OCI-LY7 (cell line): ENCODE results near the gene INTU. TPM values are rescaled to one million over a fixed set of nuclear protein-coding genes. Genes with fewer than 3 reads are reported as not detected.

Experiments
- BruUV-seq: library from RNA; stranded (reverse); fragments of 400-500 nt; replicated peaks from 2 replicates; lab custom pipeline; 2021; lab: Mats Ljungman, UMichigan
- CTCF ChIA-PET: fragments of 300-600 bp; sonication (Branson Sonifier 250); formaldehyde crosslinking; loops from one replicate; lab custom pipeline; 2022; ENCODE audit warnings: antibody characterized with exemption; ENCODE audit not compliant: unreplicated experiment; lab: Charles Lee
- POLR2A ChIA-PET: fragments of 300-600 bp; sonication (Branson Sonifier 250); formaldehyde crosslinking; loops from one replicate; lab custom pipeline; 2022; ENCODE audit warnings: antibody characterized with exemption; lab: Charles Lee
- DNase-seq: peaks from one replicate; pipeline ENCODE4 v3.0.0-alpha.2; 2015; ENCODE audit warnings: low spot score
- H2AFZ ChIP-seq: fragments of 200-600 bp; sonication (generic), shearing (Covaris generic); 2 replicates; pipeline ENCODE4 v1.6.1; 2014; ENCODE audit warnings: mild to moderate bottlenecking, antibody characterized with exemption, low read length, moderate library complexity
- H3K27ac ChIP-seq: fragments of 200-600 bp; sonication (generic); 2 replicates; pipeline ENCODE4 v1.5.1; 2014; ENCODE audit warnings: mixed run types, low read depth, mild to moderate bottlenecking, moderate library complexity, low read length, inconsistent platforms; ENCODE audit not compliant: poor library complexity, severe bottlenecking
- H3K36me3 ChIP-seq: fragments of 200-600 bp; sonication (generic); 2 replicates; pipeline ENCODE4 v1.6.1; 2014; ENCODE audit warnings: mild to moderate bottlenecking, antibody characterized with exemption, low read length, moderate library complexity, mixed read lengths; ENCODE audit not compliant: insufficient read depth
- H3K4me1 ChIP-seq: fragments of 200-600 bp; sonication (generic); 2 replicates; pipeline ENCODE4 v1.5.1; 2014; ENCODE audit warnings: mild to moderate bottlenecking, low read length; ENCODE audit not compliant: insufficient read depth, poor library complexity, severe bottlenecking
- H3K4me2 ChIP-seq: fragments of 200-600 bp; sonication (generic); 2 replicates; pipeline ENCODE4 v1.6.1; 2014; ENCODE audit warnings: mild to moderate bottlenecking, low read length
- H3K4me3 ChIP-seq: fragments of 200-600 bp; sonication (generic); 2 replicates; pipeline ENCODE4 v1.5.1; 2014; ENCODE audit warnings: mild to moderate bottlenecking, low read depth, low read length; ENCODE audit not compliant: poor library complexity, severe bottlenecking
- H3K79me2 ChIP-seq: fragments of 200-600 bp; sonication (generic); 2 replicates; pipeline ENCODE4 v1.6.1; 2016; ENCODE audit warnings: low read depth, mild to moderate bottlenecking, low read length, moderate library complexity, mixed read lengths; ENCODE audit not compliant: insufficient read depth
- H3K9me2 ChIP-seq: fragments of 200-600 bp; sonication (generic); 2 replicates; pipeline ENCODE4 v1.6.1; 2016; ENCODE audit warnings: mild to moderate bottlenecking, low read length, mixed read lengths; ENCODE audit not compliant: insufficient read depth
- H3K9me3 ChIP-seq: fragments of 200-600 bp; sonication (generic); 2 replicates; pipeline ENCODE4 v1.6.1; 2014; ENCODE audit warnings: mild to moderate bottlenecking, mixed run types, low read length, mixed read lengths
- H4K20me1 ChIP-seq: fragments of 200-600 bp; sonication (generic); 2 replicates; pipeline ENCODE4 v1.6.1; 2014; ENCODE audit warnings: mild to moderate bottlenecking, antibody characterized with exemption, low read length, moderate library complexity, mixed read lengths; ENCODE audit not compliant: insufficient read depth
- EZH2phosphoT487 ChIP-seq: fragments of 200-600 bp; sonication (generic); IDR thresholded peaks from 2 replicates; pipeline ENCODE4 v1.6.1; 2018; ENCODE audit warnings: low read depth, borderline replicate concordance, mild to moderate bottlenecking, mixed run types, antibody characterized with exemption, low read length, moderate library complexity, mixed read lengths
- intact Hi-C: fragments of 100-400 bp; cut with micrococcal nuclease; formaldehyde crosslinking; loops from one replicate; pipeline ENCODE4 v1.10.0; 2022; ENCODE audit not compliant: unreplicated experiment
- total RNA-seq, 2 experiments: library from RNA; depleted of rRNA in 1 of 2; stranded (reverse); fragments of >200 nt in 1 of 2; shearing (Covaris generic) in 1 of 2; gene quantifications; 2 replicates each; pipeline ENCODE4 v1.2.3, GENCODE V29; 2014 to 2022
- TF ChIP-seq, protein P1 (sequence below): fragments of 200-600 bp; sonication (generic); conservative IDR thresholded peaks from 2 replicates; pipeline ENCODE4 v1.5.1; 2014; ENCODE audit warnings: mild to moderate bottlenecking, antibody characterized with exemption, low read length, moderate library complexity, mixed read lengths

Gene INTU
- total RNA-seq, 2 experiments from 2014 or later: not detected

DNA sequence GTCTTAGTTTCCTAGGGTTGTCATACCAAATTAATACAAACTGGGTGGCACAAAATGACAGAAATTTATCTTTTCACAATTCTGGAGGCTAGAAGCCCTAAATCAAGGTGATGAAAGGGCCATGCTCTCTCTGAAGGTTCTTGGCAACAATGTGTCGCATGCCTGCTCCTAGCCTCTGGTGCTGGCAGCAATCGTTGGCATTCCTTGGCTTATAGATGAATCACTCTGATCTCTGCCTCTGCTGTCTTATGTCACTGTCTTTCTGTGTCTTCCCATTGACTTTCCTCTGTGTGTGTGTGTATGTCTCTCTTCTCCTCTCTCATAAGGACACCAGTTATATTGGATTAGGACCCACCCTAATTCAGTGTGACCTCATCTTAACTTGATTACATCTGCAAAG is 15.9 kb upstream of the INTU start:
- no peaks in the 10 kb centered on the region for H3K9me2 ChIP-seq
- CTCF ChIA-PET: no interaction called here
- no peaks in the 10 kb centered on the region for H3K4me1 ChIP-seq
- H3K79me2 ChIP-seq: no peaks in the 10 kb centered on the region
- POLR2A ChIA-PET: no interaction called here
- DNase-seq: no peak
- H3K4me2 ChIP-seq: no peak overlapping the region
- no peak for TF ChIP-seq EZH2phosphoT487
- TF ChIP-seq, protein P1, sequence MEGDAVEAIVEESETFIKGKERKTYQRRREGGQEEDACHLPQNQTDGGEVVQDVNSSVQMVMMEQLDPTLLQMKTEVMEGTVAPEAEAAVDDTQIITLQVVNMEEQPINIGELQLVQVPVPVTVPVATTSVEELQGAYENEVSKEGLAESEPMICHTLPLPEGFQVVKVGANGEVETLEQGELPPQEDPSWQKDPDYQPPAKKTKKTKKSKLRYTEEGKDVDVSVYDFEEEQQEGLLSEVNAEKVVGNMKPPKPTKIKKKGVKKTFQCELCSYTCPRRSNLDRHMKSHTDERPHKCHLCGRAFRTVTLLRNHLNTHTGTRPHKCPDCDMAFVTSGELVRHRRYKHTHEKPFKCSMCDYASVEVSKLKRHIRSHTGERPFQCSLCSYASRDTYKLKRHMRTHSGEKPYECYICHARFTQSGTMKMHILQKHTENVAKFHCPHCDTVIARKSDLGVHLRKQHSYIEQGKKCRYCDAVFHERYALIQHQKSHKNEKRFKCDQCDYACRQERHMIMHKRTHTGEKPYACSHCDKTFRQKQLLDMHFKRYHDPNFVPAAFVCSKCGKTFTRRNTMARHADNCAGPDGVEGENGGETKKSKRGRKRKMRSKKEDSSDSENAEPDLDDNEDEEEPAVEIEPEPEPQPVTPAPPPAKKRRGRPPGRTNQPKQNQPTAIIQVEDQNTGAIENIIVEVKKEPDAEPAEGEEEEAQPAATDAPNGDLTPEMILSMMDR: no peak
- no peaks in the 10 kb centered on the region for H3K9me3 ChIP-seq
- H4K20me1 ChIP-seq: no peaks in the 10 kb centered on the region
- no peak overlapping the region for H2AFZ ChIP-seq
- BruUV-seq: no TSS peak
- H3K4me3 ChIP-seq: no peak overlapping the region
- no peak overlapping the region for H3K27ac ChIP-seq
- H3K36me3 ChIP-seq: no peaks in the 10 kb centered on the region
- intact Hi-C loops: no loop called here

DNA sequence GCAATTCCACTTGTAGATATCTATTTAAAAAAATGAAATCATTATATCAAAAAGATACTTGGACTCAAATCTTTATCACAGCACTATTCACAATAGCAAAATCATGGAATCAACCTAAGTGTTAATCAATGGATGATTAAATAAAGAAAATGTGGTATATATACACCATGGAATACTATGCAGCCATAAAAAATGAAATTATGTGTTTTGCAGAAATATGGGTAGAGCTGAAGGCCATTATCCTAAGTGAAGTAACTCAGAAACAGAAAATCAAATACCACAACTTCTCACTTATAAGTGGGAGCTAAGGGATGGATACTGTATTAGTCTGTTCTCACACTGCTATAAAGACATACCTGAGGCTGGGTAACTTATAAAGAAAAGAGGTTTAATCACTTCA is 14.3 kb upstream of the INTU start:
- Histone ChIP-seq H3K9me3 (no peaks in the 10 kb centered on the region), H3K27ac (no peak overlapping the region), H3K4me1 (no peaks in the 10 kb centered on the region), H3K4me3 (no peak overlapping the region), H2AFZ (no peak overlapping the region), H3K4me2 (no peak overlapping the region), H3K36me3 (no peaks in the 10 kb centered on the region), H3K79me2 (no peaks in the 10 kb centered on the region), H4K20me1 (no peaks in the 10 kb centered on the region), H3K9me2 (no peaks in the 10 kb centered on the region)
- ChIA-PET POLR2A (interaction anchor here (0.5 kb wide), 1 partner anchor 23 kb away, joined by 4 read pairs; no protein-coding TSS in a partner anchor), CTCF (no interaction called here)
- no peak for TF ChIP-seq EZH2phosphoT487
- TF ChIP-seq, protein P1: no peak
- intact Hi-C loops: no loop called here
- BruUV-seq: no TSS peak
- DNase-seq: no peak

DNA sequence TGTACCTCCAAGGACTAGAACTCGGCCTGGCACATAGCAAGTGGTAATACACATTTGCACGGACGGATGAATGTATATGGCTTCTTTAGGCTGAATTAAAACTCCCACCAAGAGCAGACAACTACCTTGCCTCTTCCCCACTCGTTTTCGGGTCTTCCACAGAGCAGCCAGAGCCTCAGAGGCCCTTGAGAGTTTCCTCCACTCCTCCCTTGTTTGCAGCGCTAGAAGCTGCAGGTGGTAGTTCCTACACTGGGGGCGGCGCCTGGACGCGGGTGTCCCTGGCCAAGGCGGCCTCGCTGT is 10.2 kb upstream of the INTU start:
- Histone ChIP-seq H3K9me3 (no peaks in the 10 kb centered on the region), H3K4me1 (no peaks in the 10 kb centered on the region), H3K27ac (no peak overlapping the region), H2AFZ (no peak overlapping the region), H3K4me3 (no peak overlapping the region), H4K20me1 (no peaks in the 10 kb centered on the region), H3K36me3 (no peaks in the 10 kb centered on the region), H3K9me2 (no peaks in the 10 kb centered on the region), H3K4me2 (no peak overlapping the region), H3K79me2 (no peaks in the 10 kb centered on the region)
- TF ChIP-seq EZH2phosphoT487: no peak
- TF ChIP-seq, protein P1: no peak
- BruUV-seq: no TSS peak
- intact Hi-C loops: no loop called here
- CTCF ChIA-PET: no interaction called here
- POLR2A ChIA-PET: no interaction called here
- no peak for DNase-seq
